Stimulated activated CD8-positive, alpha-beta memory T cell treated with anti-CD3 and anti-CD28 coated beads, Interleukin-2, amount 100 ng/mL, for 48 hours (primary cell): ENCODE measurements around the gene TMEM59L.

Experiments
- DNase-seq, 2 donors: peaks; one replicate each; pipeline ENCODE4 v3.0.0-alpha.2; 2020; ENCODE audit warnings: low read depth in 2 of 2

The TMEM59L gene

DNA sequence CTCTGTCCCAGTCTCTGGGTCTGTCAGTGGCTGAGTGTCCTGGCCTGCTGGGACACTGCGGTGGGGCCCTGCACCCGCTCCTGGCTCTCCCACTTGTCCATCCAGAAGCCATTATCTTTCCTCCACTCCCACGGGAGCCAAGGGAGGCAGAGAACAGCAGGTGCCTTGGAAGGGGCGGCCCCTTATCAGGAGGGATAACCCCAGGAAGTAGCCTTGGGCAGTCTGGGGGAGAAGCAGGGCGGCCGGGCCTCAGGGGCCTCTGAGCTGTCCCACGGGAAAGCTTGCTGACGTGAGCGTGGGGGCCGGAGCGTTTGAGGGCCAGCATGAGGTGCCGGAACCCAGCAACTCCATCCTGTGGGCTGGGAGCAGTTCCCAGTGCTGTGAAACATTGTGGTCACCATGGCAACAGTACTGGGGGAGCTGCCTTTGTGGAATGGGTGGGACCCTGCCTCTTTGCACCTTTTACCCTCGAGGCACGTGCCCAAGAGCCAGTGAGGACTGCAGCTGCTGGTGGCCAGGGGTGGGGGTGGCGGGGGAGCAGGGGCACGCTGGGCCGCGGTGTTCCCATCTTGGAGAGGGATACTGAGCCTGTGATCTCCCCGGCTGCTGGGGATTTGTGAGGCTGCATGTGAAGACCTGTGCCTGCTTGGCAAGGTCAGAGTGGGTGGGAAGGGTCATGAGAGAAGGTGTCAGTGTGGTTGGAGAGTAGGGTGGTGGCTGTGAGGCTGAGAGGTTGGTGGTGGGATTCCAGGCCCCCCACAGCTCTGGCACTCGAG is 45.1 kb downstream of the TMEM59L start:
- DNase-seq, result no peak

DNA sequence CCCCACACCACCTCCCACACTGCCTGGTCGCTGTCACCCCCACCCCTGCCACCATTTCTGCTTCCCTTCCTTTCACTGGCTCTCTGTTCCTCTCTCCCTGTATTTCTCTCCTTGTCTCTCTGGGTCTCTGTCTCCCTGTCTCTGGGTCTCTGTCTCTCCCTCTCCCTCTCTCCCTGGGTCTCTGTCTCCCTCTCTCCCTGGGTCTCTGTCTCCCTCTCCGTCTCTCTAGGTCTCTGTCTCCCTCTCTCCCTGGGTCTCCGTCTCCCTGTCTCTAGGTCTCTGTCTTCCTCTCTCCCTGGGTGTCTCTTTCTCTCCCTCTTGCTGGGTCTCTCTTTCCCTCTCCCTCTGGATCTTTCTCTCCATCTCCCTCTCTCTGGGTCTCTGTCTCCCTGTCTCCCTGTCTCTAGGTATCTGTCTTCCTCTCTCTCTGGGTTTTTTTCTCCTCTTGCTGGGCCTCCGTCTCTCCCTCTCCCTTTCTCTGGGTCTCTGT is 45.7 kb downstream of the TMEM59L start:
- no peak for DNase-seq

DNA sequence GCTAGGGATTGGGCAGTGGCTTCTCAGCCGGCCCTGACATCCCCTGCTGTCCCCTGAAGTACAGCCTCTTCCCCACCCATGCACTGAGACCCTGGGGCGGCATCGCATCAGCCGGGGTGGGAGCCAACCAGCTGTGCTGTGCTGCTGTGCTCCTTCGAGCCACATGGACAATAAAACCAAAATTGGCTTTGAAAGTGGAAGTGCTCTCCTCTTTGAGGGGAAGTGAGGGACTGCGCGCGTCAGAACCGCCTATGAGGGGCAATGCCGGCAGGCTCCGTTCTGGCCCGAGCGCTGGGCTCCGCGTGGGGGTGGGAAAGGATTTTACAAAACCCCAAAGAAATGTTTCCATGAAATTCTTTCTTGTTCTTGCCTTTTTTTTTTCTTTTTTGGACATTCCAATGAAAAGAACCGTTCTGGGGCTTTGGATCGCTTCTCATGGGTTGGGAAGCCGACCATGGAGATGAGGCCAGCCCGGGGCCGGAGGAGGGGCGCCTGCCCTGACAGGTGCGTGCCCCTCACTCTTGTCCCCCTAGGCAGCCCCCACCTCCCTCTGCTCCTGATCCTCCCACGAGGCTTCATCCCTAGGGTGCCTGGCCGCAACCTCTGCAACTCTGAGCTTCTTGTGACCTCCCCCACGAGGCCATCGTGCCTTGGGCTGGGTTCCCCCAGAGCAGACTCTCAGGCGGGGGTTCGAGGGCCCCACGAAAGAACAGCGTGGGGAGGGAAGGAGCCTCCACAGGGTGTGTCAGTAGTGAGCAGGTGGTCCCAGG is 46.8 kb downstream of the TMEM59L start:
- no peak for DNase-seq

DNA sequence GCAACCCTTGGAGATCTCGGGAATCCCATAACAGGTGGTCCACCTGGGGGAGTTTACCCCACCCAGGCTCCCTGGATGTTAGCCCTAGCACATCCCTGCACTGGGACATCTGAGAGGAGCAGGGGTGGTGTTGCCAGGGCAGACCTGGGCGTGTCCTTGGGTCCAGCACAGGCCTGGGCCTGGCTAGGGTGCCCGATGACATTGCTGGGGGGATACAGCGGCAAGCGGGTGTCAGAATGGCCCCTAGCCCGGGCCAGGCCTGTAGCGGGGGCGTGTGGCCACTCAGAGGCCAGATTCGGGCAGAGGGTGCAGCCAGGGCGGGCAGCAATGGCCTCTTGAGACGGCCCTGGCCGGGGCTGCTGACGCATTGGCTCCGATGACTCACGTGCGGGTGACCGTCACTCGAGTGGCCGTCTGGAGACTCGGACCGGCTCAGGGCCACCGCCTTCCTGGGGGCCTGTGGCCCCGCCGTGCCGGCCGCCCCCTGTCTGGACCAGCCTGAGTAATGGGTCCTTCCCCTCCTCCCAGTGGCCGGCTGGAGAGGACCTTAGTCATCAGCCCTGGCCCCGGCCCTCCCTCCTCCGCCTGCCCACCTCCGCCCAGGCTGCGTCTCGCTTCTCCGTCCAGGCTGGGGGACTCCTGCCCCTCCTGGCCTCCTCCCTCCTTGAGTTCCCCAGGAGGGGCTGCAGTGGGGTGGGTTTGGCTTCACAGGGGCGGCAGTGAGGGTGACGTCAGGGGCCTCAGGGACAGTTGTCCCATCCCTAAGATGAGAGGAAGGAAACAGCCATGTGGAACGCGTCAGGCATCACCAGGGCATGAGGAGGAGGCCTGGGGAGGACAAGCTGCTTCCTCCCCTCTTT is 47.6 kb downstream of the TMEM59L start:
- DNase-seq, result no peak

DNA sequence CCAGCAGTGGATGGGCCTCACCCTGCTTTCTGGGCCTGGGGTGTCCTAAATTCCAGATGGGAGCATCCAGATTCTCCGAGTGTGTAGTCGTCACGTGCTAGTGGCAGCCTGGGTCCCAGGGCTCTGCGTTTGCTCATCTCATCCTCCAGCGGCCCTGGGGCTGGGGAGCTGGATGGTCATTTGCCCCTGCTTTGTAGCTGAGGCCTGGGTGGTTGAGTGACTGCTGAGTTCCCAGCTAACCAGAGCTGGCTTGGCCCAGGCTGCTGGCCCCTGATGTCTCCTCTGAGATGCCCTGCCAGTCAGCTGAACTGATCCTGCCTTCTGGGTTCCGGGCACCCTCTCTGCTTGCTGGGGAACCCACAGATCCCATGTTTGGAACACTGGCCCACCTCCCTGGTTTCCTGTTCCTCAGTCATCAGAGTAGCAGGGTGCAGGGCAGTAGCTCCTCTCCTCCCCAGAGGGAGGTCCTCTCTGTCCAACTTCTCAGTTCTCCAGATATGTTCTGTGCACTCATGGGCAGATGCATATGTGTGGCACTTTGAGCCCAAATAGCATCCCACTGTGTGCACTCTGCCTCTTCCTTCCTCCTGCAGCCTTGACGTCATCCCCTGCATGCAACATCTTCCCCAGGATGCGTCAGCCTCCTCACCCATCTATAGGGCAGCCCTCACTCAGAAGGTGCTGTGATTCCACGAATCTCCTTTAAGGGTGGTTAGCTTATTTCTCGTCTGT is 48.4 kb downstream of the TMEM59L start:
- DNase-seq, result no peak

- no peak for DNase-seq
Observed at GRCh38 chr19:18662972-18663732, 50.5 kb downstream of the TMEM59L start.

- no peak for DNase-seq
Observed at GRCh38 chr19:18663940-18664530, 51.4 kb downstream of the TMEM59L start.

DNA sequence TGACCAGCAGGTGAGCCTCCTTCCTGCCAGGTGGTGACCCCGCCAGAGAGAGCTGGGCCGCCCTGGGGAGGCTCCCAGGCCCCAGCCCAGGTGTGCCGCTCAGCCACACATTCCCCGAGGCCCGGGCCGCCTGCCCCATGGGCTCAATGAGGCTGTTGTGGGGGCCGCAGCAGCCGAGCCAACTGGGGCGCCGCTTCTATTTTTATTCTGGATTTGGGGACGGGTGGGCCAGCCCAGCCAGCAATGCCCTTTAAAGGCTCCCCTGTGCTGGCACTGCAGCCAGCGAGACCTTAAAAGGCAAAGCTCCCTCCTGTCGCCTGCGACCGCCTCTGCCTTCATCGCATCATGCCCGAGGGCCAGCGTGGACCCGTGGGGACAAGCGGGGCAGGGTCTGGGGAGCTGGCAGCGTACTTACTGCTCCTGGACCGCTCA is 53.1 kb downstream of the TMEM59L start:
- no peak for DNase-seq

DNA sequence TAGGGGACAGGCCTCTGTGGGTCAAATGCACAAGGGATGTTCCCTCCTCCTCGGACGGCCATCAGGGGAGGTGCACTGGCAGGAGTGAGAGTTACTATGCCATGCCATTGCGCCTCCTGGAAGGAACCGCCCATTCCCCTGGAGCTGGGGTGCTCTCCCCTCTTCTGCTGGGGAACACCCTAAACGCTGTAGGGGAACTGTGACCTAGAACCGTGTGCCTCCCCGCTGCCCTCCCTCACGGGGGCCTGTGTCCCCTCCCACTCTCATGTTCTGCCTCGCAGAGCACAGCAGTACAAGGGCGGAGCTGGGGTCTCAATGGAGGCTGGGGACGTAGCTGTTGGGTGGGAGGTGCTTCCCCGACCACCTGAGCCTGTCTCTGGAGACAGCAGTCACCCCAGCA is 53.6 kb downstream of the TMEM59L start:
- DNase-seq, result no peak

DNA sequence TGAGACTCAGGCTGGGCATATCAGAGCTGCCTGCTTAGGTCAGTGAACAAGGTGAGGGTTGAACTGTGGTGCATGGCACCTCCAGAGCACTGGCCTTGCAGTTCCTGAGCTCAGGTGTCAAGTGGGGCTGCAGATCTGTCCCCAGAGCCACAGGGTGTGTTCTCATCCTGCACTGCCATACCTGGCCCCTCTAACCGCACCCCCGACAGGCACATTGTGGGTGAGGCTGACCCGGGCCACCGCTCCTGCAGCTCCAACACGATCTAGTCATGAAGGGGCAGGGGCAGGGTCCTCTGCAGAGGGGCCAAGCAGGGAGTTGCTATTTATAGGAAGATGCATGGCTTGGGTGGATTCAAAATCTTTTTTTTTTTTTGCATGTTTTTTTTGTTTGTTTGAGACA is 54.1 kb downstream of the TMEM59L start:
- no peak for DNase-seq

DNA sequence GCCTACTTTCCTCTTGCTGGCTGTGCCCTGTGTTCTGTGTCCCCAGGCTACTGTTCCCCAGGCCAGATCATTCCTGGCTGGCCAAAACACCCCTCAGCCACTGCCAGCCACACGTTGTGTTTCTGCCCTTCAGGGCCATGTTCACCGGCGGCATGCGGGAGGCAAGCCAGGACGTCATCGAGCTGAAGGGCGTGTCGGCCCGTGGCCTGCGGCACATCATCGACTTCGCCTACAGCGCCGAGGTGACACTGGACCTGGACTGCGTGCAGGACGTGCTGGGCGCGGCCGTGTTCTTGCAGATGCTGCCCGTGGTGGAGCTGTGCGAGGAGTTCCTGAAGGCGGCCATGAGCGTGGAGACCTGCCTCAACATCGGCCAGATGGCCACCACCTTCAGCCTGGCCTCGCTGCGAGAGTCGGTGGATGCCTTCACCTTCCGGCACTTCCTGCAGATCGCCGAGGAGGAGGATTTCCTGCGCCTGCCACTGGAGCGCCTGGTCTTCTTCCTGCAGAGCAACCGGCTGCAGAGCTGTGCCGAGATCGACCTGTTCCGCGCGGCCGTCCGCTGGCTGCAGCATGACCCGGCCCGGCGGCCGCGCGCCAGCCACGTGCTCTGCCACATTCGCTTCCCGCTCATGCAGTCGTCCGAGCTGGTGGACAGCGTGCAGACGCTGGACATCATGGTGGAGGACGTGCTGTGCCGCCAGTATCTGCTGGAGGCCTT is 55.0 kb downstream of the TMEM59L start:
- no peak for DNase-seq

DNA sequence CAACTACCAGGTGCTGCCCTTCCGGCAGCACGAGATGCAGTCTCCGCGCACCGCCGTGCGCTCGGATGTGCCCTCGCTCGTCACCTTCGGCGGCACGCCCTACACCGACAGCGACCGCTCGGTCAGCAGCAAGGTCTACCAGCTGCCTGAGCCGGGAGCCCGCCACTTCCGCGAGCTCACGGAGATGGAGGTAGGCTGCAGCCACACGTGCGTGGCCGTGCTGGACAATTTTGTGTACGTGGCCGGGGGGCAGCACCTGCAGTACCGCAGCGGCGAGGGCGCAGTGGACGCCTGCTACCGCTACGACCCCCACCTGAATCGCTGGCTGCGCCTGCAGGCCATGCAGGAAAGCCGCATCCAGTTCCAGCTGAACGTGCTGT is 55.6 kb downstream of the TMEM59L start:
- DNase-seq, result no peak

- no peak for DNase-seq
Observed at GRCh38 chr19:18668744-18669523, 56.3 kb downstream of the TMEM59L start.

- DNase-seq, result no peak
Observed at GRCh38 chr19:18669524-18669817, 56.8 kb downstream of the TMEM59L start.

DNA sequence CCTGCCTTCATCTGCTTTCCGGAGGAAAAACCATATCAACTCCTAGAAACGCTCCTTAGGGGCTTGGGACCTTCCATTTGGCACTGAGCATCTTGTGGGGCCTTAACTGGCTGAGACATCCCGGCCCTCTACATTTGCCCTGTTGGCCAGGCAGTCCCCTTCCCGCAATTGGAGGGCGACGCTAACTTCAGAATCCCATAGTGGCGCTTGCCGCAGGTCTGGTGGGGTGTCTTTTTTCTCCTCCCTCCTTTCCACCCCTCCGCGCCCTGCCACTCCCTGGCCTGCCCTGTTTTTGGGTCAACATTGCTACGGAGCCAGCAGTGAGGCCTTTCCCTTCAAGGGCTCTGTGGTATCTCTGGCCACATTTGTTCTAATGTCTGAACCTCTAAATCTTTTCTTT is 57.2 kb downstream of the TMEM59L start:
- no peak for DNase-seq

DNA sequence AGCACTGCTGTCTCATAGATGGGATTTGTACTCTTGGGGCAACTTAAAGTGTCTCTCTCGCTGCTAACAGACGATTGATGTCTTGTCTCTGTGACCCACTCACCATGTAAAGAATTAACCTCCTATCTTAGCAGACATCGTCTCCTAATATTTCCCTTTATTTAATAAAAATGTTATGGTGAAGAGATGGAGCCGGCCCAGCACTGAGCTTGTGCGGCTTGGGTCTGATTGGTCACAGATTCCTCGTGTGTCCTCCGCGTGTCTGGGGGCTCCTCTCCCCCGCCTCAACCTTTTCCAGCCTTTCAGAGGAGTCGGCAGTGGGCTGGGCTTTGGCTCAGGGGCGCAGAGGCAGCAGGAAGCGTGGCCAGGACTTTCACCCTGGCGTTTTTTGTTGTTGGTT is 57.6 kb downstream of the TMEM59L start:
- no peak for DNase-seq
